Measurements from ENCODE around the gene DOK7.
A peak's percentile ranks its signal among the peaks of the same experiment; 100 is the strongest.
"Not testable (repeated sequence)": the region's sequence is repeated elsewhere in the genome, so short reads cannot be mapped to it uniquely, and the experiment has no call there.

Gene DOK7

DNA sequence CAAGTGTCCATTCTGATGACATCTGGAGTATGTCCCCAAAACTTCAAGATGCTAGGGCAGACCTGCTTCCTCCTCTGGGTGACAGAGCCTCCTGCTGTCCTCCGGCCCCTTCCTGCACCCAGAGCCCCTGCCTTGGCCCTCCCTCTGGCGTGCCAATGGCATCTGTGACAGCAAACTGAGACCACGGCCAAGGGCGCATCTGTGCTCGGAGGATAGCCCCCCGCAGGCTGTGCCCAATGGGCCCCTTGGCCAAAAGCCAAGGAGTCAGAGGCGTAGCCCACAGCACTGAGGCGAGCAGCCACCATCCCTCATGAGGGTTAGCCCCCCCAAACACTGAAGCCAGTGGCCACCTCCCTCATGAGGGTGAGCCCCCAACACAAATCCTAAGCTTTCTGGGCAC is 61.2 kb downstream of the DOK7 start:
- DNase-seq = no peak

DNA sequence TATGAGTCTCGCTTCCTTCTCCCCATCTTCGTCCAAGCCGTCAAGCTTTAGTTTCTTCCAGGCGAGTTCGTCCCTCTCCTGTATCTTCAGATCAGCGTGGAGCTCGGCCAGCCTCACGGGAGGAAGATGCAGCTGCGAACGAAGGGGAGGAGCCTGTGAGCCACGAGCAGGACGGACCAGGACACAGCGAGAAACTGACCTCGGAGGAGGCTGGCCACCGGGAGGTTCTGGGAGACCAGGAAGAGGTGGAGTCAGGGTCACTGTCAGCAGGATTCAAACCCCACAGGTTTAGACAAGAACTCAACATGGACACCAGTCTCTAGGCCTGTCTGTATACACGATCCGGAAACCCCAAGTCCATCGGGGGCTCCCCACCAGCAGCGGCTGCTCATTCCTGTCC is 61.8 kb downstream of the DOK7 start:
- no peak for DNase-seq

DNA sequence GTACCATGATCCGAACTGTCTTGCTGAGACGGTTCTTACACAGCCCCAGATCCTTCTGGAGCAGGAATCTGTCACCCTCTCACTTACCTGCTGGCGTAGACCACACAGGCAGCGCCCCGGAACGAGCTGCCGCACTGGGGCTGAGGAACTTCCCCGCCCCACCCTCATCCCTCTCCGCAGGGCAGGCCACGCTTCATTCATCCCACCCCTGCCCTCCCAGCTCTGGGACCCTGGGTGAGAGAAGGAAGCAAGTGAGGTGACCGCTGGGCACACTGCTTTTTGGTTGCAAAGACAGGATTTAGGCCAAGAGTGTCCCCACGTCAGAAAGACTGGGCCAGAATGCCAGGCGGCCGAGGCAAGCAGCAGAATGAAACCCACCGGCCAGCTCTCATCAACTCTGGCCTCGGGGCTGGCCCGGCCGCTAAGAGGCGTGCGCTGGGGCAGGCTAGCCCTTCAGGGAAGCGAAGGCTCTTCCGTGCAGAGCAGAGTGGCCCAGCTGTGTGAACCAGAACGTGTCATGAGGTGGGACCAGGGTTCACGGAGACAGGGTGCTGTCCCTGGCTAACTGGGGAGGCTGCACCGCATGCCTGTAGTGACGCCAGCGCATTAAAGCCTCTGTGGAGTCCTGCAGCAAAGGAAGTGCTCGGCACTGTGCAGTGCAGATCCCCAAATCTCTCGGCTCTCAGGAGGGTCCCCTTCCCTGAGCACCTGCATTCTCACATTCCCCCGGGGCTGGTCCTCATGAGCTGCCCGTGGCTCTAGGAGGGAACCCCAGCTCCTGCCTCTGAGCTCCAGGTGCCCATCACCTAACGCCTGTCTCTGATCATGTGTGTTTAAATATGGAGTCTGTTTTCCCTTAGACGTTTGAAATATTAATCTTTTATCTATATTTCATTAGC is 62.7 kb downstream of the DOK7 start:
- DNase-seq = no peak

DNA sequence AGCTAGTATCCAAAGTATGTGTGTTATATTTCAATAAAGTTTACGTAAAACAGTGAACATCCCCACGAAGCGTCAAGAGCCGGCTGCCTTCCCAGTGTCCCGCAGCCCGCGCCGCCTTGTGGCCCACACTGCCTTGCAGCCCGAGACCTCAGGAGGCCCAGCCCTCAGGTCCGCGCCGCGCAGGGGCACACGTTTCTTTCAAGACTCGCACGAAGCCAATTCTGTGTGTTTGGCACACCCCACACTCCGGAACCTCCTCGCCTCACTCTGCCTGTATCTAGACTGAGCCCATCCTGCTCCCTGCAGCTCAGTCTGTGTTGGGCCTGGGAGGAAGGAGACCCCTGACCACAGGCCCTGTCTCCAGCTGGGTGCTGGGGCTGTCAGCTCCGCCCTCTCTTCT is 63.4 kb downstream of the DOK7 start:
- no peak for DNase-seq

DNA sequence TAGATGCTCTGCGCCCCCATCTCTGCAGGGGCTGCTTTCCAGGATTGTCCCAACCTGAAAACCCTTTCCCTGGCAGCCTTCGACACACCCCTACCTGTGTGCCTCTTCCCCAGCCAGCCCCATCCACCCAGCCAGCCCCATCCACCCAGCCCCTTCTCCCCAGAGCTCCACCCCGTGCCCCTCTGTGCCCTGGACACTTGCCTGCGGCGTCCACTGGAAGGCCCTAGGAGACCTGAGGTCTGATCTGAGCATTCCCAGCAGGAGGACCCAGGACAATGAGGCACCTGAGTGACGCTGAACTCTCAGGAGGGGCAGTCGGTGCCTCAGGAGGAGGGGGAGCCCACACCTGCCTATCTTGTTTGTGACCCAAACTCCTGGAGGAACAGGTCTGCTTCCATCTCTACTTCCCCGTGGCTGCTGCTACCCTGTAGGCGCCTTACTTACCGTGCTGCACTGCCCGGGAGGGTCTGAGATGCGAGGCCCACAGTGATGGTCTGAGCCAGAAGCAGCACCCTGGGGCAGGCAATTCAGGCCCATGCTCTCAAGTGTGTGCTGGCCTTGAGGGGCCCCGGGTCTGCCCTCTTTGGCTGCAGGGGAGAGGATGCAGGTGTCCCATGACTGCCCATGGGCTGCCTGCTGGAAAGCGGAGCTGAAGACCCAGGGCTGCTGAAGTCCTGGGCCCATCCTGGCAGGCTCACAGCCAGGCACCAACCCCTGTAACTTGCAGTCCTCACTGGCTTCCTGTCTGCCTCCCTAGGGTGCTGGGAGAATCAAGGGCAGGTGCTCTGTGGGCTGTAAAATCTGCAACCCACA is 64.2 kb downstream of the DOK7 start:
- DNase-seq = no peak

DNA sequence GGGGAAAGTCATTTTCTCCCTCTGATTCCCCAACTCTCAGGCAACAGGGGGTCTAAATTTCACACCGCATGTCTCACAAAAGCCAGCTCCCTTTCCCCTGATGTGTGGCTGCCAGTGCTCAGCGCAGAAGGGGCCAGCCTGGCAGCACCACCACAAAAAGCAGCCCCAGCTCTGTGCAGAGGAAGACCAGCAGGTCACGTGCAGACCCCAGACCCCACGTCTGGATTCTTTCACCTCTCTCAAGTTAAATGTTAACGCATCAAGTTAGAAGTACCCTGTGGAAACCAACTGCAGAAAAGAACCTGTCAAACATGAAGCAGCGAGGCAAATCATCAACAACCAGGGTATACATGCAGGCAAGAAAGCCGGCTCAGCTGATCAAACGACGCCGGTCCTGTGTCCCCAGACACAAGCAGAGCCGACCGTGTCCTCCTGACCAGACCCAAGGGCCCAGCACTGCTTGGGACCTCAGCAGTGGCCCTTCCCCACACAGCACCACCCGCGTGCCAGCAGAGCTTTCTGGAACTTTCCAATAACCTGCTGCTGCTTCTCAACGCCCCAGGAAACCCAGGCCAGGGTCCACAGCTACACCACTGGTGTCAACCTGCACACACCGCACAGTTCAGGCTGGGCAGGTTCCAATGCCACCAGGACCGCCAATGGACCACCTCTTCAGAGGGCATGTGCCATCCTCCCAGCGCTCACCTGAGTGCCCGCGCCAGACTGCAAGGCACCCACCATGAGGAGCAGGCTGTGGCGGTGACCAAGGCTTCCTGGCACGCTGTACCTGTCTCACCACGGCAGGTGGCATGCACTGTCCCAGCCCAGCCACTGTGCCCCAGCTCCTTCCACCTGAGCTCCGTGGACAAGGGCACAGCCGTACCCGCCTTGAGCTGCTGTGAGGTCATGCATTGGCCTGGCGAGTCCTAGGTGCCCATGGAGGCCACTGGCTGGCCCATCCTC is 65.1 kb downstream of the DOK7 start:
- DNase-seq = no peak

DNA sequence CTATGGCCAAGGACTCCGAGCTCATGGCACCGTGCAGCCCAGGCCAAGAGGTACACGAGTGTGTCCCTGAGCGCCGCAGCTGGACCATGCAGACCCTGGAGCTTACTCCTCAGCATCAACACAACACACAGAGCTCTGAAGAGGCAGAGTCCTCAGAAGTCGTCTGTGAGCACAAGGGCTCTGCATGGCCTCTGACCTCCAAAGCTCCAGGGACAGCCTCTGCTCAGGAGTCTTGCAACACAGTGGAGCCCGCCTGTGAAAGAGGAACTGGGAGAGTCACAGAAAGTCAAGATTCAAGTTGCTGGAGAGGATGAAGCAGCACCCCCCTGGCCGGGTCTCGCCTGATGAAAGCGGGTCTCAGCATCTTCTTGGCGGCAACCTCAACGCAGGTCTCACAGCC is 66.3 kb downstream of the DOK7 start:
- DNase-seq = no peak

DNA sequence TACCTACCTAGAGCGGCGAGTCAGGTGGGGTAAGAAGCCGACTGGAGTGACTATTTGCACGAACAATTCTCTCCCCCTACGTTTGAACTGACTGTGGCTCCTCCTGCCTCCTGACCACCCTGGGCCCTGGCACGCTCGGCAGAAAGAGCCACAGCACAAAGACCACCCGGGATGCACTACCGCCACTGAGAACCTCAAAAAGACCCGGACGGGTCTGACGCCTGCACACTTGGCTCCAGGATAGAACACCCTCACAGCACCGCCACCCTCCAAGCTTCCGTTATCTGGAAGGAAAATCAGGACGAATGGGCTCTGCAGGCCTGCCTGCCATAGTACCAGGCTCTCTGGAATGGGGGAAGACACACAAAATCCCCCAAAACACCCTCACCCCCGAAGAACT is 66.9 kb downstream of the DOK7 start:
- DNase-seq = no peak

DNA sequence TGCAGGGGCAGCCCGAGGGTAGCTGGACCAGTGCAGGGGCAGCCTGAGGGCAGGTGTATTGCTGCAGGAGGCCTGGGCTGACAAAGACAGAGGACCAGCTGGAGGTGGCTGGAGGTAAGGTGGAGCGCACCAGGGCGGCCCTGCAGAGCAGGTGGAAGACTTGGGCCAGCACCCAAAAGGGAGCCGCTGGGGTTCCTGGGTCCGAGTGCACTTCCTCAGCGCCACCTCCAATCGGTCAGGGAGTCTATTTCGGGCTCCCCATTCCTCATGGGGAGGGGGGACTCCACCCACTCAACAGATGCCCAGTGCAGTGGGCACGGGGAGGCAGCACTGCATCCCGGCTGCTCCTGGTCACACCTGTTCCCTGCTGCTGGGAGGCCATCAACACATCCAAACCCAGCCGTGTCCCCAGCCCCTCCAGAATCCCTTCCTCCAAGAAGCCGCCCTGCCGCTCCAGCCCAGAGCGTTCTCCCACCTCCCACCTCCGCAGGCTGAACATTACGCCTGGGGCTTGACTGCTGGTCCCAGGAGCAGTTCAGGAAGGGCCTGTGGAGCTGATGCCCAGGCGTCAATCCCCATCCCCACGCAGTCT is 67.7 kb downstream of the DOK7 start:
- no peak for DNase-seq

DNA sequence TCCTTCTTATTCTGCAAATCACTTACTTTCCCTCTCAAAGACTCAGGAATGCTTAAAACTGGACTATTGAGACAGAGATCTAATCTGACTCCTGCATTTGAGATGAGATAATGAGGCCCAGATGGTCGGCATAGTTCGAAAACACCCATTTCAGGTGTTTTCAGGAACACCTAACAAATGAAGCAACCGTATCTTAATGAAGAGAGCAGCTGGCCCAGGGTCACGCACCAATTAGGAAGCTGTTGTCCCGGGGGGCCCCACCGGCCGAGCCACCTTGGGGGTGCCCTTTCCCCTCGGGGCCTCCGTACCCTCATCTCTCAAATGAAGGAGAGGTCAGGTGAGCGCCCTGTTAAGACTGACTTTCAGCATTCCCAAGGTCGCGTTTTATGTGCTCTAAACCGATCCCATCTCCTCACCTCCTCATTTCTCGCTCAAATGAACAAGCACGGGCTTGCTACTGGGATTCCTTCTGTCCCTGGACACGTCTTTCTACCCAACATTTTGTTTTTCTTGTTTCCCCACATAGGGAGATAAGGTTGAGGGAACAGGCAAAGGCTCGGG is 68.3 kb downstream of the DOK7 start:
- no peak for DNase-seq

DNA sequence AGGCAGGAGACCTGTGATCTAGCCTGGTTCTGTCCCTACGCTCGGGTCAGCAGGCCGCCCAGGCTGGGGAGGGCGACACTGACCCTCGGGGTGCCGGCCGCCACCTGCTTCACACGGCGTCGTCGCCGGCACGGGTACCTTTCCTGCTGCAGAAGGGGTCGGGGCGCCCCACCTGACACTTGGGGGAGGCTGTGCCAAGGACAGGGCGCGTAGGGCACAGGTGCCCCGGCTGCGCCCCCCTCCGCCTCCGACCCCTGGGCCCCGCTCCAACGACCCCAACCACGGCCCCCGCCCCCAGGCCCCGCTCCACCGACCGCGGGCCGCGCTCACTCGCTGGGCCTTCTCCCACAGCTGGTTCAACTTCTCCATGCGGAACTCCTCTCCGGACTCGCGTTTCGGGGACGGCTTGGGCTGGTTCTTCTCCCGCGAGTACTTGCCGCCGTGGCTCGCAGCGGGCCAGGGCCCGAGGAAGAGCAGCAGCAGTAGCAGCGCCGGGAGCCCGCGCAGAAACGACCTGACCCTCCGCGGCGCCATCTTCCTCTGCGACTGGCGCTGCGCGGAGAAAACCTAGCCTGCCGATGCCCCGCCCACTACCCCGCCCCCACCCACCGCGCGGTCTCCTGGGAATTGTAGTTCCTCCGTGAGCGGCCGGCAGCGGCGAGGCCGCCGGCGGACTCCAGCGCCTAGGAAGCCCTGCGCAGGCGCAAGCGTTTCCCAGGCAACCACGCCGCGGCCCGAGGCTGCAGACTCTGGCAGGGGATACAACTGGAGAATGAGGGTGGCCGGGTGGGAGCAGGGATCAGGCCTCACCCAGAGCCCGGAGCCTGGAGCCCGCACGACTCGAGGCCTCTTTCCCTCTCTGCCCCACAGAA is 69.0 kb downstream of the DOK7 start, which contains the start of gene LRPAP1:
TSS of gene LRPAP1 (minus strand) at position 544 of the 872 bp plus-strand sequence. CDS start at position 534, 10 bp downstream.
- DNase-seq = peak; percentile 84

DNA sequence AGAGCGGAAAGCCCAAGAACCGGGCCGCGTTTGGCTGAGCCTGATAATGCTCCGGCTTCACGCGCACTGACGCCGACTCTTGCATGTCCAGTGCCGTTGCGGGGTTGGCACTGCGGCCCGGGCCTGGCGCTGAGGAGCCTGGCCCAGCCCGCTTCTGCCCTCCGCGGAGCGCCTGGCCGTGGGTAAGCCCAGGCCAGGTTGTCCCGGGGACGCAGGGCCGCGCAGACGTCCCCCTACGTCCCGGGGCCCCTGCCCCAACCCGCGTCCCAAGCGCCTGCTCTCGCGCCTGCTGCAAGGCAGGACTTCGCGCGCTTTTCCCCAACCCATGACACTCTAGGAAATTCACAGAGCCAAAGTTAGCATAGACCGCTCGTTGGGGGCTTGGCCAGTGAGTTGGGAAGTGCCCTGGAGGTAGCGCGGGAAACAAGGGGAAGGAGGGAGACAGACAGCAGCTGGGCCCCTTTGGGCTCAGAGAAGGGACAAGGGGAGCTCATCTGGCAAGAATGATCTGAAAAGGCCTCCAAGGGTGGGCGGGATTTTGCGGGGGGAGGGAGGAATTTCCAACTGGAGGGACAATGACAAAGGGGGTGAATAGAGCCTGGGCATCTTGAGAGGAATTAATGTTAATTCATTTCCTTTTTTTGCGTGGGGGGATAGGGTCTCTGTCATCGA is 69.8 kb downstream of the DOK7 start:
- no peak for DNase-seq

DNA sequence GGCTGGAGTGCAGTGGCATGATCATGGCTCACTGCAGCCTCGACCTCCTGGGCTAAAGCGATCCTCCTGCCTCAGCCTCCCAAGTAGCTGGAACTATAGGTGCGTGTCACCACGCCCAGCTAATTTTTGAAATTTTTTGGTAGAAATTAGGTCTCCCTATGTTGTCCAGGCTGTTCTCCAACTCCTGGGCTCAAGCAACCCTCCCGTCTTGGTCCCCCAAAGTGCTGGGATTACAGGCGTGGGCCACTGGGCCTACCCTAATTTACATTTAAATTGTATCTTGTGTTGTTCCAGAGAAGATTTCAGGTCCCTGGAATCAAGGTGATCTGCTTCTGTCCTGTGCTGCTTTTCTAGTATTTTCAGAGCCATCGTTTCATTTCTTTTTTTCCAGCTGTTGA is 70.3 kb downstream of the DOK7 start:
- no peak for DNase-seq

DNA sequence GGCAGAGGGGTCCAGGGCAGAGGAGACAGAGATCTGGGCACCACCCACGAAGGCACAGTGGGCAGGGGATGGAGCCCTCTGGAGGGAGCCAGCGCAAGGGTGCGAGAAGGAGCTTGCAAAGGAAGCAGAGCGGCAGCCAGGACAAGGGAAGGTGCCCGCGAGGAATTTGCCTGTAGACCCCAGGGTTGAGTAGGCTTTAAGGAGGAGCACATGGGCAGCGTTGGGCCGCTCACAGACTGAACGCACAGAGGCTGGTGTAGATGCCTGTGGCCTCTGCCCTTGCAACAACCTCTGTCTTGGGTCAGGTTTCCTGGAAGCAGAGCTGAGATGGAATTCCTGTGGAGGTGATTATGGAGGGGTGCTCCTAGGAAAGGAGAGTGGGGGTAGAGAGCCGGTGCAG is 72.7 kb downstream of the DOK7 start:
- DNase-seq = not testable (repeated sequence)

DNA sequence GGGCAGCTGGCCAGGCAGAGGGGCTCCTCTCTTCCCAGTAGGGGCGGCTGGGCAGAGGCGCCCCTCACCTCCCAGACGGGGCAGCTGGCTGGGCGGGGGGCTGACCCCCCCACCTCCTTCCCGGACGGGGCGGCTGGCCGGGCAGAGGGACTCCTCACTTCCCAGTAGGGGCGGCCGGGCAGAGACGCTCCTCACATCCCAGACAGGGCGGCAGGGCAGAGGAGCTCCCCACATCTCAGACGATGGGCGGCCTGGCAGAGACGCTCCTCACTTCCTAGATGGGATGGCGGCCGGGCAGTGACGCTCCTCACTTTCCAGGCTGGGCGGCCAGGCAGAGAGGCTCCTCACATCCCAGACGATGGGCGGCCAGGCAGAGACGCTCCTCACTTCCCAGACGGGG is 75.8 kb downstream of the DOK7 start:
- not testable (repeated sequence) for DNase-seq

DNA sequence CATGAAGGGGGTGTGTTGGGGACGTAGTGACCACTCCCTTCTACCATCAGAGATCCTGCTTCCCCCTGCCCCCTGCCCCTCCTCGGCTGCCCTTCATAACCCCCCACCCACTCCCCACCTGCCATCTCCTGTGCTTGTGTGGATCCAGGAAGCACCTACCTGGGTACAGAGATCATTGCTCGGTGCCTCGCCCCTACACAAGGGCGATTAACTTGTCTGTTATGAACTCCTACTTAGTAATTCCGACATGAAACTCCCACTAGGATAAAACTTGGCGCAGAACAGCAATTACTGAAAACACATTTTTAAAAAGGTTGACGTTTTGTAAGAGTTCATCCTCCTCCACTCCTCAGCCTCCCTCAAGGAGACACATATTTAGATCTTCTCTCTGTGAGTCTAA is 80.3 kb downstream of the DOK7 start:
- not testable (repeated sequence) for DNase-seq
